NCI-H510A (cell line): ENCODE measurements around the gene SCARB1.

ENCODE experiments used
- DNase-seq: peaks from one replicate; lab custom pipeline; 2025; lab: John Stamatoyannopoulos, UW

SCARB1 gene

DNA sequence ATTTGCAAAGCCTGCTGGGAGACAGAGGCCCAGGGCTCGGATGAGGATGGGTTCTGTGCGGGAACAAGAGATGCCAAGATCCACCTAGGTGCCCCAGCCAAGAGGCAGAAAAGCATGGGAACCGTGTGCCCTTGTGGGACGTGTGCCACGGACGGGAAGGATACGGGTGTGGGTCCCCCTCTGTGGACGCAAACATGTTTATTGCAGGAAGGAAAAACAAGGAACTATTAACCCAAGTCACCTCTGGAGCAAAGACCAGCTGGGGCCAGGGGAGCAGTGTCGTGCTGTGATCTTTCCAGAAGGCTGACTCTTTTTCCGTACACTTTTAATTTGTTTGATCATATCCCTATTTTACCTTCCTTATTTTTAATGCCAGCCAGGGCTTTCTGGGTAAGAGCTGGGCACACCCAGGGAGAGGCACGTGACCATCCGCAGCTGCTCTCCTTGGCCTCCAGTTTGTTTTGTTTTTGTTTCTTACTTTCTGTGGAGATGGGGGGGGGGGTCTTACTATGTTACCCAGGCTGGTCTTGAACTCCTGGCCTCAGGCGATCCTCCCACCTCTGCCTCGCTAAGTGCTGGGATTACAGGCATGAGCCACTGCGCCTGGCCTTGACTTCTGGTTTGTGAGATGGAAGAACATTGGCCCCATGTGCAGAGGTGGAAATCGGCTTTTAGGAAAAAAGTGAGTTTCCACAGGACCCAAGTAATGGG, 20.7 kb downstream of the SCARB1 start:
- no peak for DNase-seq

DNA sequence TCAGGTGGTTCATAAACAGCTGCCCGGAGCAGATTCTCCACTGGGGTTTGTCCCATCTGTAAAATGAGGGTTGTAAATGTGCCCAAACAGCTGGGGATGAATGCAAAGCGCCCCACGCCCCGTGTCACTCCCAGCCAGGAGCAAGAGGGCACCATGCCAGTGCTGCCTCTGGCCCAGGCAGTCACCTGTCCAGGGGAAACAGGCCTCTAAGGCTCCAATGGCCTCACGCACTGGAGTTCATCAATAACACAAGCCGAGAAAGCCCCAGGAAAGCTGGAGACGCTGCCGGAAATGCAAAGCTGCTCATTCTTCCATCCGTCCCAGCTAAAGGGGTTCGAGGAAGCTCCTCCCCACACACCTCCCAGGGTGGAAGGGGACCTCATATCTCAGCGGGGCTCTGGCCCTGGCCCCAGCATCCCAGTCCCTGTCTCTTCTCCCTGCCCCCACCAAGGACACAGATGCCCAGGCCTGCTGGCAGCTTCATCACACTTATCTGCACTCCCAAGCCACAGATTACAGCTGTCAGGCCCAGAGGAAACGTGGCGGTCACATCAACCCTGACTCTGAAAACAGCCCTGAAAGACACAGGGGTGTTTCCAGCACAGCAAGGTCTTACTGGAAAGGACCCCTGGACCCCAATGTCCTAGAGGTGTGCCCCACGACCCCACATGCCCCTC, 21.5 kb downstream of the SCARB1 start:
- DNase-seq = no peak

DNA sequence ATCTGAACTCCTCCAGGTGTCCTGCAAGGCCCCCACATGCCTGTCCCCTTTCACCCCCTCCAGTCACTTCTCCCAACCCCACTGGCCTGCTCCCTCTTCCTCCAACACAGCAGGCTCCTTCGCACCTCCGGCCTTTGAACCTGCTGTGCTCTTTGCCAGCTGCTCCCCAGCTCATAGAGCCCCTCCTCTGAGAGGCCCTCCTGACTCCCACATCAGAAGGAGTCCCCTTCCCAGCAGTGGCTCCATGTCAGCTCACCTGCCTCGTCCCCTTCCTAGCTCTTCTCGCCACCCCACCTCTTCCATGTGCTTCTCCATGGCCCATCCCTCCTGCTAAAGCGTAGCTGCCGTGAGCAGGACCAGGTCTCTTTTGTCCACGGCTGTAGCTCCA, 22.1 kb downstream of the SCARB1 start:
- no peak for DNase-seq

DNA sequence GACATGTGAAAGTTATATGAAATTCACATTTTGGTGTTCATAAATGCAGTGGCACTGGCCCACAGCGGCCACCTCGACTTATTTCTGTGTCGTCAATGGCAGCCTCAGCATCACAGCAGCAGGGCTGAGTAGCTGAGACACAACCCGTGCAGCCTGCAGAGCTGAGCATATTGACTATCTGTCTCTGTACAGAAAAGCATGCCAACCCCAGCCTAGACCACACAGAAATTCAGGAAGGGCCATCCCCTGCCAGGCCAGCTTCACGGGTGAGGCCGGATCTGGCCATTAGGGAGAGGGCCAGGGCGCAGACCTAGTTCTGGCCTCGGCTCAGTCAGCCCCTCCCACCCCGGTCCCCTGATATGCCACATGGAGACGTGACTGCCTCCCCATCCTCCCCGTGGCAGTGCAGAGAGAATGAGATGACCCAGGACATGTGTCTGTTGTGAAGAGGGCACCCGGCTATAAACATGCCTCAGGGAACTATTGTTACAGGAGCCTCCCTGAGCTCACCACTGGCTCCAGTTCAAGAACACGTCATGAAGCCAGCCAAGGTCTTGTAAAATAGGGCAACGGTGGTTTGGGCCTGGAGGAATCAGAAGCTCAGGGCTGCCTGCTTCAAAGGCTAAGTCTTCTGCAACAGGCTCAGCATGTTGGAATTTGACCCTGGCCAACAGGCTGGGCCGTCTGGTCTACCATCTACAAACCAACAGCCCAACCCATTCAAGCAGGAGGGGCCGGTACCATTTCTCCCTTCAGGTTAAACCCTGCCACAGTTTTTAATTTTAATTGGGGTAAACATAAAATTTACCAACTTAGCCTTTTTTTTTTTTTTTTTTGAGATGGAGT, 25.5 kb downstream of the SCARB1 start:
- DNase-seq = no peak

DNA sequence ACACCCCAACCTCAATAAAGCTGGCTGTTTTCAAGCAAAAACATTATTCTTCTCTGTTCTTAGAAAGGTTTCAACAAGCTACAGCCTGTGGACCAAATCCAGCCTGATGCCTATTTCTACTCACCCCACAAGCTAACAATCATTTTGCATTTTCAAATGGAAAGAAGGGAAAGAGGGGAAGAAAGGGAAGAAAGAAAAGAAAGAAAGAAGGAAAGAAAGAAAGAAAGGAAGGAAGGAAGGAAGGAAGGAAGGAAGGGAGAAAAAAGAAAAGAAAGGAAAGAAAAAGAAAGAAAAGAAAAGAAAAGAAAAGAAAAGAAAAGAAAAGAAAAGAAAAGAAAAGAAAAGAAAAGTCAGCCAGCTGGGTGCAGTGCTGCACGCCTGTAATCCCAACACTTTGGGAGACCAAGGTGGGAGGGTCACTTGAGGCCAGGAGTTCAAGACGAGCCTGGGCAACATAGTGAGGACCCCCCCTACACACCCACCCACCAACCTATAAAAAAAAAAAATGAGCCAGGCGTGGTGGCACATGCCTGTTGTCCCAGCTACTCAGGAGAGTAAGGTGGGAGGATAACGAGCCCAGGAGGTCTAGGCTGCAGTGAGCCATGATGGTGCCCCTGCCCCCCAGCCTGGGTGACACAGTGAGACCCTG, 26.3 kb downstream of the SCARB1 start:
- DNase-seq = no peak

DNA sequence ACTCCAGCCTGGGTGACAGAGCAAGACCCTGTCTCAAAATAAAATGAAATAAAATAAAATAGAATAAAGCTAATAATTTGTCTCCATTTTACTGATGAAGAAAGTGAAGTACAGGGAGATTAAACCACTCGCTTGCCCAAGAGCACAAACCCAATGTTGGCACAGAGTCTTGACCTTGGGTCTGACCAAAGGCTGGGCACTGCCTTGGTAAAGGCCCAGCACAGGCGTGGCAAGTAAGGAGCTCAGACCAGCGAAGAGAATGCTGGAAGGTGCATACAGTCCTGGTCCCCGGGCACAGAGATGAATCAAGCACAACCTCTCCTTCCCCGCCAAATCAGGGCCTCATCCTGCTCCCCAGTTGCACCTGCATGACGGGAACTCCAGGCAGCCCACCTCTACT, 26.9 kb downstream of the SCARB1 start:
- DNase-seq = no peak

DNA sequence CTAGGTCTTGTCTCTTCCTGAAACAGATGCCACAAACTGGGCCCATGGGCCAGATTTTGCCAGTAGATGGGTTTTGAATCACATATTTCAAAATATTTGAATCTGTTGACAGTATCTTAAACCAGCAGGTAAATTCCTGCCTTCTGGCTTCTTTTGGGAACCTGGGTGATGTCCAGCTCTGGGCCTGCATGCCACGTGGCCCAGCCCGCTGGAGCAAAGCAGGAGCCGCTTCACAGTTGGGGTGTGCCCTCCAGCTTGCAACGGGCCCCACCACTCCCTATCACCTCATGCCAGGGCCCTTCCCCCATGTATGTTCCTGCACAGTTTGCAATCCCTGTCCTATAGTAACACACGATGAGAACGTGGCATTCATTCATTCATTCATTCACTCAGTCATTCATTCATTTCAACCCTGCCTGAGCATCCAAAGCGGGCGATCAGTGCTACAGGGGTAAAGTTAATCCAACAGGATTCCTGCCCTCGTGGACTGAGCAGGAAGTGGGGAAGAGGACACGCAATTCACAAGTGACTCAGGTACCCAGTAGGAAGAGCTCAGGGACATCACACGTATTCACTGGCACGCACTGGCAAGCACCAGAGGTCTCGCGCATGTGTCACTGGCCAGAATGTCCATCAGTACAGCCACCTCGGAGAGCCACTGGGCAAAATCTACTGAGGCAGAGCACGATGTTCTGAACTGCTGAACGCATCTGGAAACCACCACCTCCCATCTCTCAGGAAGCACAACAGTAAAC, 27.8 kb downstream of the SCARB1 start:
- no peak for DNase-seq

DNA sequence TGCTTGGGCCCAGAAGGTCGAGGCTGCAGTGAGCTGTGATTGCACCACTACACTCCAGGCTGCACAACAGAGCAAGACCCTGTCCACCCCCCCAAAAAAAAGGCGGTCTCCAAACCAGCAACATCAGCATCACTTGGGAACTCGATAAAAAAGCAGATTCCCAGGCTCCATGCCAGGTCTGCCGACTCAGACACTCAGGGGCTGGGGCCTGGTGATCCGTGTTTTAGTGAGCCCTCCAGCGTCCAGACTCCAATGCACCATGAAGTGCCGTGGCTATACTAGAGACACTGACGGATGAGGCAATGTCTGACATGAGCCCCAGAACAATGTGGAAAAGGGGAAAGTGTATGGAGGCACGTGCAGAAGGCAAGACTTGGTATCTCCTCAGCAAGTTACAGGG, 28.8 kb downstream of the SCARB1 start:
- no peak for DNase-seq

DNA sequence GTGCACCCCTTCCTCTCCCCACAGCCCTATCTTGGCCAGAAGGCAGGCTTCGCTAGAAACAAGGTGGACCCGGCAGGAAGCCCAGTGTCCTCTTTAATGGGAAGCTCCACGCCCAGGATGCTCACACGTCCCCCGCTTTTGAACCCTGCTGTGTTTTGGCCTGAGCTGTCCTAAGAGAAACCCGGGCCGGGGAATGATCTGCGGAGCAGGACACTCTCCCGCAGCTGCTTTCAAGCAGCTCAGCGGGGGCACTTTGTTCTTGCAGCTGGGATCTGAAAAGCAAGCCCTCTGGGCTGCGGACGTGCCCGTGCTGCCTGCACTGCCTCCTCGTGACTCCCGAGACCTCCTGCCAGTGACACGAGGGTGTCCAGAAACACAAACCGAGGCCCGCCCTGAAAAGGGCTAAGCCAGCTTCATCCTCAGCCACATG, 30.0 kb downstream of the SCARB1 start:
- DNase-seq = no peak

DNA sequence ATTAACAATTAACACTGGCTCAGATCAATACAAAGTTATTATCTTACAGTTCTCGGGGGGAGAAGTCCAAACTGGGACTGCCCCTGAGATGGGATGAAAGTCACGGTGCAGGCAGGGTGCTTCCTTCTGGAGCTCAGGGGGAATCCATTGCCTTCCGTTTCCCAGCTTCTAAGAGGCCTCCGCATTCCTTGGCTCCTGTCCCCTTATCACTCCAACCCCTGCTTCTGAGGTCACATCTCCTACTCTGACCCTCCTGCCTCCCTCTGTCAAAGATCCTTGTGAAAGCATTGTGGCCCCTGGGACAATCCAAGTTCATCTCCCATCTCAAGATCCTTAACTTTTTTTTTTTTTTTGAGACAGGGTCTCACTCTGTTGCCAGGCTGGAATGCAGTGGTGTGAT, 30.8 kb downstream of the SCARB1 start:
- DNase-seq = no peak

DNA sequence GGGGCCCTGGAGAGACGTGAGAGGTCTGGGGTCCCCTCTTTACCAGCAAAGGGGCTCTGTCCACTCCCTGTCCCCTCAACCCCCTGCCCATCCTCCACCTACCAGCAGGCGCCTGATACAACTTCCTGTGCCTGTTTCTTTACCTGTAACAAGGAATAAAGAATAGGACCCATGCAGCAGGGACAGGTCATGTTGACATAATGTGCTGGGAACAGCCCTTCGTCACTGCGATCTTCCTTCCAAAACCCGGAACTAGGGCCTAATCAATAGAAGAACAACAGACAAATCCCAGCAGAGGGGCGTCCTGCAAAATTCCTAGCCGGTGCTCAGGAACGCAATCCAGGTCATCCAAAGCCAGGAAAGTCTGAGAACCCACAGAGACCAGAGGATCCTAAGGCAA, 32.1 kb downstream of the SCARB1 start:
- no peak for DNase-seq

DNA sequence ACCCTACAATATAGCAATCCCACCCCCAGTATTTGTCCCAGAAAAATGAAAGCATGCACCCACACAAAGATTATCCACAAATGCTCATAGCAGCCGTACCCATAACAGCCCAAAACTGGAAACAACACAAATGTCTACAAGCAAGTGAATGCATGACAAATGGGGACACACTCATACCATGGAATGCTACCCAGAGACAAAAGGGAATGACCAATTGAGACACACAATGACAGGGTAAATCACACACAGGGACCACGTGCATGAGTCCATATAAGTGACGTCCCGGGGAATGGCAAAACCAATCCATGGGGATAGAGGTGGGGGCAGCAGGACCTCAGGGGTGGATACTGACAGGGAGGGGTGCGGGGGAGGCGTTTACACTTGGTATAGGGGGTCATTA, 33.4 kb downstream of the SCARB1 start:
- no peak for DNase-seq

DNA sequence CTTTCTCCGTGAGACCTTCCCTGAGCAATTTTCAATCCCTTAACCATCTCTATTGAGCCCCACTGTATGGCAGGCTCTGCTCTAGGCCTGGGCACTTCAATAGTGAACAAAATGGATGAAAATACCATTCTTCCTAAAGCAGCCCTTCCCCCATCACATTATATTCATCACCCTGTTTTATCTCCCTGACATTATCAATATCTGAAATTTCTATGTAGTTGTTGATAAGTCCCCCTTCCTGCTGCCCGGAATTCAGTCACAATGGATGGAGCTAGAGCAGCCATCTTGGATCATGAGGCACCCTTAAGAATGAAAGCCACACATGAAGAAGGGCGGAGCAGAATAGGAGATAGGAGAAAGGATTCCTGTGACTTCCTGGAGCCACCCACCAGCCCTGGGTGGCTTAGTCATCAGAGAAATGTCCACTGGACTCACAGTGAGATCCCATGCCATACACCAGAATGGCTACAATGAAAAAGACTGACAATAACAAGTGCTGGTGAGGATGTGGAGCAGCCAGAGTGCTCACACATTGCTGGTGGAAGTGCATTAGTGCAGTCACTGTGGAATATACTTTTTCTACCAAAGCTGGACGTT, 33.9 kb downstream of the SCARB1 start:
- no peak for DNase-seq

DNA sequence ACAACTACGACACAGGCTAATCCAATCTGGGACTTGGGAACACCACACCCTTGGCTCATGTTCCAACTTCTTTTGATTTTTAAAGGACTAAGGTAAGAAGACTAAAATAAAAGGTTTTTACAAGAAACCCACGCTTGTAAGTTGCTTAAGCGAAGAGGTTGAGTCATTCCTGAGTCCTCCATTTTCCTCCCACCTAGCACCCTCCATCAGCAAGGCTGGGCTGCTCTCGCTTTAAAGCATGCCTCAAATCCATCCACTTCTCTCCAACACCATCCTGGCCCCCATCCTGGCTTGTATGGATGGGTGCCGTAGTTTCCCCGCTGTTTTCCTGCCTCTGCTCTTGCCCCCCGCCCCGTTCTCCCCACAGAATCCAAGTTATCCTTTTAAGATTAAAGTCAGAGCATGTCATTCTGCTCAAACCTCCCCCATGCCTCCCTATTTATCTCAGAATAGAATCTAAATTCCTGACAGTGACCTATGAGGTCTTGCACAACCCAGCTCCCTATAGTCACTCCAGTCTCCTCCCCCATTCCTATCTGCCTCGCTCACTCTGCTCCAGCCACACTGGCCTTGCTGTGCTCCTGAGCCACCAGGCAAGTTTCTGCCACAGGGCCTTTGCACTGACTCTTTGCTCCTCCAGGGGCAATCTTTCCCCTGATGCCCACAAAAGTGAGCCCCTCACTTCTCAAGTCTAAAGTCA, 34.5 kb downstream of the SCARB1 start:
- no peak for DNase-seq

DNA sequence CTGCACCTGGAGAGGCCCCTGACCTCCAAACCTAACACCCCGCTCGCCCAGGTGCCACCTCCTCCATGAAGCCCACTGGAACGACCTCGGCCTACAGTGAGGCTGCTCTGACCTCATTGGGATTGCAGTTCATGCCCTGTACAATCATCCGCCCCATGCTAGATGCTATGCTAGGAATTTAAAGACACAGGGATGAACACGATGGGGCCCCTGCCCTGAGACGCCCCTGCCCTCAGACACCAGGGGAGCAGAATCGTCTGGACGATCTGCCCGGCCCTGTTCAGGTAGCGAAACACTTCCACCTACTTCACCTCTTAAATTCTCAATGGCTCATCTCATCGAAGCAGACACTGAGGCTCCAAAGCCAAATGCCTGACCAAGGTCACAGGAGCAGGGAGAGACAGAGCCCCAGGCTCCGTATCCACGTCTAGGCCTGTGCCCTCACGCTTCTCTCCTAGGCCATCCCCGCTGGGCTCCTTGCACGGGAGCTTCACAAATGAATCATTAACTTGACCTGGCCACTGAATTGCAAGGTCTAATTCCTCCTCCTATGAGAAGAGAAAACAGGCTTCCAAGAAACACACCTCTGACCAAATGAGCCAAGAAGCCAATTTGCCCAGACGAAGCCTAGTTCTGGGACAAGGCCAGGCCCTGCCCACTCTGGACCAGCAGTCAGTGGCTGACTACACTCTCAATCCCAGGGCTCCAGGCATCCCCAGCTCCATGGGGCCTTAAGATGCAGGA, 35.2 kb downstream of the SCARB1 start:
- DNase-seq = no peak

DNA sequence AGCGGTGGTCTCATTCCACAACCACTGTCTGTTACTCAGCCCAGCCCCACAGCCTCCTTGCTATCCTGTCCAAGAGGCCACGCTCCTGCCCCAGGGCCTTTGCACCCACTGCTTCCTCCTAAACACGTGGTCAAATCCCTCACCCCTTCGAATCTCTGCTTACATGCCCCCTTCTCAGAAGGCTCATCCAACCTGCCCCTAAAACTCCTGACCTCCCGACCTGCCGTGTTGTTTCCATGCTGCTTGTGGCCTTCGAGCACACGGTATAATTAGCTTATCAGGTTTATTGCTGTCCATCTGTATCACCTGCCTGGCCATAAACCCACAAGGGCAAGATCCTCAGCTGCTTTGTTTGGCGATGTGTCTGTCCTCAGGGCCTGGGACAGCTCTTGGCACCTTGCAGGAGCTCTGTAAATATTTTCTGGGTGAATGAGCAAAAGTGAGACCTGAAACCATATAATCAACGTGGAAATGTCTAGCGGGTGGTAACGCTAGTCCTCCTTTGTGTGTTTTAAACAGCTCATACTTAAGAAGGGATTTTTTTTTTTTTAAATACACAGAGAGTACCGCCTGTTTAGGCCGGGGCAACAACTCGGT, 36.0 kb downstream of the SCARB1 start:
- no peak for DNase-seq

DNA sequence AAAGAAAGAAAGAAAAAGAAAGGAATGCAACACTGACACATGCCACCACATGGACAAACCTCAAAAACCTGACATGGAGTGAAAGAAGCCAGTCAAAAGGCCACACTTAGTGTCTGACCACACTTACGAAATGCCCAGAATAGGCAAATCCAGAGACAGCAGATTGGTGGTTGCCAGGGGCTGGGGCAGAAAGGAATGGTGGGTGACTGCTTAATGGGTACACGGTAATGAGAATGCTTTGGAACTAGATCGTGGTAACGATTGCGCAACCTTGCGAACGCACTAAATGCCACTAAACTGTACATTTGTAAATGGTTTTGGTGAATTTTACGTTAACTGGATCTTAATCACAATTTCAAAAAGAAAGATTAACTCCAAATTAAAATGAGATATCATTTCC, 39.5 kb downstream of the SCARB1 start:
- no peak for DNase-seq

DNA sequence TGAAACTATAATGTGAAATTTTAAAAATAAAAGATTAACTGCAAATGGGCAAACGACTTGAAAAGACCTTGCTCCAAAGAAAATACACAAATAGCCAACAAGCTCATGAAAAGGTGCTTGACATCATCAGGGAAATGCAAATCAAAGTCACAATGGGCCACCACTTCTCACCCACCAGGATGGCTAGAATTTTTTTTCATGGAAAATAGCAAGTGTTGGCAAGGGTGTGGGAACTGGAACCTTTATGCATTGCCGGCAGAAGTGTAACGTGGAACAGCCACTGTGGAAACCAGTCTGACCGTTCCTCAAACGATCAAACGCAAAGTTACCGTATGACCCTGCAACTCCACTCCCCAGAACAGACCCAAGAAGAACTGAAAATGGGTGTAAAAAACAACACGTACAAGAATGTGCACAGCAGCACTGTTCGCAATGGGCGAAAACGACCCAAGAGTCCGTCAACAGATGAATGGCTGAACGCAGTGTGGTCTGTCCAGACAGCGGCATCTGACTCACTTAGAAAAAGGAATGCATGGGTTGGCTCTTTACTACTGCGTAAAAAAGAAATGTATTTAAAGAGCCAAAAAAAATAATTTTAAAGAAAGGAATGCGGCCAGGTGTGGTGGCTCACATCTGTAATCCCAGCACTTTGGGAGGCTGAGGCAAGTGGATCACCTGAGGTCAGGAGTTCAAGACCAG, 40.2 kb downstream of the SCARB1 start:
- no peak for DNase-seq

DNA sequence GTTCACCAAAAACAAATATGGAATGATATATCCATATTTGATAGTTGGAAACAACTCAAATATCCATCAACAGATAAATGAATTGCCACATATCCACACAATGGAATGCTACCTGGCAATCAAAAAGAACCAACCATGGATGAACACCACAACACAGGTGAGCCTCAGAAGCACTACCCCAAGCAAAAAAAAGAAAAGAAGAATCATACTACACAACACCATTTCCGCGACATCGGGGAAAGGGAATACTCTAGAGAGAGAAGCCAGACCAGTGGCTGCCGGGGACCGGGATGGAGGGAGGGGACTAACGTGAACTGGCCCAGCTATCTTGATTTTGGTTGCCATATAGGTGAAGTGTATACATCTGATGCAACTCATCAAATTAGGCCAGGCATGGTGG, 41.4 kb downstream of the SCARB1 start:
- DNase-seq = no peak
